Kidney epithelial cell (primary cell): ENCODE results near the gene MUC2. TPM values are rescaled to one million over a fixed set of nuclear protein-coding genes. Genes with fewer than 3 reads are reported as not detected.

ENCODE experiments used
- DNase-seq: peaks from one replicate; pipeline ENCODE4 v3.0.0-alpha.2; 2010; ENCODE audit warnings: low read depth
- H3K27me3 ChIP-seq: 2 replicates; pipeline ENCODE4 v1.6.0; 2011; ENCODE audit warnings: low read length; ENCODE audit not compliant: control insufficient read depth, insufficient read depth
- H3K36me3 ChIP-seq: 2 replicates; pipeline ENCODE4 v1.5.1; 2011; ENCODE audit warnings: low read length; ENCODE audit not compliant: control insufficient read depth, insufficient read depth
- H3K4me3 ChIP-seq: 2 replicates; pipeline ENCODE4 v1.5.1; 2011; ENCODE audit warnings: low read depth, mild to moderate bottlenecking, control low read depth, low read length
- total RNA-seq: library from RNA; depleted of rRNA; stranded (reverse); fragments of >200 nt; gene quantifications from 2 replicates; pipeline ENCODE4 v1.2.3, GENCODE V29; 2015
- TF ChIP-seq, protein P1 (sequence below): IDR thresholded peaks from 2 replicates; pipeline ENCODE4 v1.5.1; 2011; ENCODE audit warnings: mild to moderate bottlenecking, moderate library complexity, low read length, control low read depth, inconsistent platforms; ENCODE audit not compliant: insufficient read depth, poor library complexity, severe bottlenecking

MUC2 gene
- total RNA-seq, 1 donor from 2014 or later = not detected

DNA sequence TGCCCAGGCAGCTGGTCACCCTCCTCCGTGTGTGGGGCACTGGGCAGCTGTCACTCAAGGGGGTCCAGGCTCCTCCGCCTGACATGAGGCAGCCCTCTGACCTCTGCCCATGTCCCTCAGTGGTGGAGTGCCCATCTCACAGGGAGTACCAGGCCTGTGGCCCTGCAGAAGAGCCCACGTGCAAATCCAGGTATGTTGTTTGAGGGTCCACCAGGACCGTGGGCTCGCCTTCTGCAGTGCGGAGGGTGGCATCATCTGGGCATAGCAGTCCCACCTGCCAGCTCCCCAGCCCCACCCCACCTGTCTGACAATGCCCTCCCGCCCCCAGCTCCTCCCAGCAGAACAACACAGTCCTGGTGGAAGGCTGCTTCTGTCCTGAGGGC, 30.5 kb downstream of the MUC2 start:
- TF ChIP-seq, protein P1, sequence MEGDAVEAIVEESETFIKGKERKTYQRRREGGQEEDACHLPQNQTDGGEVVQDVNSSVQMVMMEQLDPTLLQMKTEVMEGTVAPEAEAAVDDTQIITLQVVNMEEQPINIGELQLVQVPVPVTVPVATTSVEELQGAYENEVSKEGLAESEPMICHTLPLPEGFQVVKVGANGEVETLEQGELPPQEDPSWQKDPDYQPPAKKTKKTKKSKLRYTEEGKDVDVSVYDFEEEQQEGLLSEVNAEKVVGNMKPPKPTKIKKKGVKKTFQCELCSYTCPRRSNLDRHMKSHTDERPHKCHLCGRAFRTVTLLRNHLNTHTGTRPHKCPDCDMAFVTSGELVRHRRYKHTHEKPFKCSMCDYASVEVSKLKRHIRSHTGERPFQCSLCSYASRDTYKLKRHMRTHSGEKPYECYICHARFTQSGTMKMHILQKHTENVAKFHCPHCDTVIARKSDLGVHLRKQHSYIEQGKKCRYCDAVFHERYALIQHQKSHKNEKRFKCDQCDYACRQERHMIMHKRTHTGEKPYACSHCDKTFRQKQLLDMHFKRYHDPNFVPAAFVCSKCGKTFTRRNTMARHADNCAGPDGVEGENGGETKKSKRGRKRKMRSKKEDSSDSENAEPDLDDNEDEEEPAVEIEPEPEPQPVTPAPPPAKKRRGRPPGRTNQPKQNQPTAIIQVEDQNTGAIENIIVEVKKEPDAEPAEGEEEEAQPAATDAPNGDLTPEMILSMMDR = no peak
- DNase-seq = no peak

DNA sequence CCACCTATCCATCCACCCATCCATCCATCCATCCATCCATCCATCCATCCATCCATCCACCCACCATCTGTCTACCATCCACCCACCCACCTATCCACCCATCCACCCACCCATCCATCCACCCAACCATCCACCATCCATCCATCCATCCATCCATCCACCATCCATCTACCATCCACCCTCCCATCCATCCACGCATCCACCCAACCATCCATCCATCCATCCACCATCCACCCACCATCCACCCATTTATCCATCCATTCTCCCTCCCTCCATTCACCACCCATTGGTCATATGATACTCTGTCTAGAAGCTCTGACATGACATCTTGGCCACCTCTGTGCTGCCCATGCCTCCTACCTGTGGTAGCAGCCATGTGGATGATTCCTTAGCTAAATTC, 31.7 kb downstream of the MUC2 start:
- no peak for DNase-seq
- H3K4me3 ChIP-seq = no peak overlapping the region
- no peaks in the 10 kb centered on the region for H3K36me3 ChIP-seq
- TF ChIP-seq, protein P1 = no peak
- peaks cover 2% of the 10 kb centered on the region for H3K27me3 ChIP-seq

More for the DNA sequence above, 30.5 kb downstream of the MUC2 start:
- Histone ChIP-seq H3K4me3 (no peak overlapping the region), H3K27me3 (peaks cover 2% of the 10 kb centered on the region), H3K36me3 (no peaks in the 10 kb centered on the region)

DNA sequence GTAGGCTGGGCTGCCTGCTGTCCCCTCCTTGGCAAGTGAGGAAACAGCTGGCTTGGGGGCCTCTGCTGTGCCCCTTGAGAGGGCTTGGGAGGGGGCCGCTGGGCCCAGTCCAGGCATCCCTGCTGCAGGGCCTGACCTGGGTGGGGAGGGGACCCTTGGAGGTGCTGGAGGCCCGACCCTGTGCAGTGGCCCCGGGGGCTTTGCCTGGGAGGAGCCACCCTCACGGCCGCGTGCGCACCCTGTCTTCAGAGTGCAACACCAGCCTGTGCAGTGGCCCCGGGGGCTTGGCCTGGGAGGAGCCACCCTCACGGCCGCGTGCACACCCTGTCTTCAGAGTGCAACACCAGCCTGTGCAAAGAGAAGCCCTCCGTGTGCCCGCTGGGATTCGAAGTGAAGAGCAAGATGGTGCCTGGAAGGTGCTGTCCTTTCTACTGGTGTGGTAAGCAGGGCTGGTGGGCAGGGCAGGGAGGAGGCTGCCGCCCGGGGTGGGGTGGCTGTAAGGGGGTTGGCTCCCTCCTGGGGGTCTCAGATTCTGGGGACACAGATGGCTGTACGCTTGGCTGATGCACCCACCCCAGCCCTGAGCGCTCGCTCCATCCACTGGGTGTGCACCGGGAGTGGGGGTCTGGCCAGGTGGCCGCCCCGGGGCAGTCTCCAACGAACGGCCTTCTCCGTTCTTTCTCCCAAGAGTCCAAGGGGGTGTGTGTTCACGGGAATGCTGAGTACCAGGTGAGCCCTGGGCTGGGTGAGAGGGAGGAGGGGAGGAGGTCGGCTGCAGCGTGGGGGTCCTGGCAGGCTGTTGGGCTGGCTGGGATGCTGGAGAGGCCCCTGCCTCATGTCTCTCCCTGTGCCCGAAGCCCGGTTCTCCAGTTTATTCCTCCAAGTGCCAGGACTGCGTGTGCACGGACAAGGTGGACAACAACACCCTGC, 32.9 kb downstream of the MUC2 start:
- no peak for DNase-seq
- Histone ChIP-seq H3K36me3 (no peaks in the 10 kb centered on the region), H3K4me3 (no peak overlapping the region), H3K27me3 (peaks cover 2% of the 10 kb centered on the region)
- TF ChIP-seq, protein P1 = no peak

DNA sequence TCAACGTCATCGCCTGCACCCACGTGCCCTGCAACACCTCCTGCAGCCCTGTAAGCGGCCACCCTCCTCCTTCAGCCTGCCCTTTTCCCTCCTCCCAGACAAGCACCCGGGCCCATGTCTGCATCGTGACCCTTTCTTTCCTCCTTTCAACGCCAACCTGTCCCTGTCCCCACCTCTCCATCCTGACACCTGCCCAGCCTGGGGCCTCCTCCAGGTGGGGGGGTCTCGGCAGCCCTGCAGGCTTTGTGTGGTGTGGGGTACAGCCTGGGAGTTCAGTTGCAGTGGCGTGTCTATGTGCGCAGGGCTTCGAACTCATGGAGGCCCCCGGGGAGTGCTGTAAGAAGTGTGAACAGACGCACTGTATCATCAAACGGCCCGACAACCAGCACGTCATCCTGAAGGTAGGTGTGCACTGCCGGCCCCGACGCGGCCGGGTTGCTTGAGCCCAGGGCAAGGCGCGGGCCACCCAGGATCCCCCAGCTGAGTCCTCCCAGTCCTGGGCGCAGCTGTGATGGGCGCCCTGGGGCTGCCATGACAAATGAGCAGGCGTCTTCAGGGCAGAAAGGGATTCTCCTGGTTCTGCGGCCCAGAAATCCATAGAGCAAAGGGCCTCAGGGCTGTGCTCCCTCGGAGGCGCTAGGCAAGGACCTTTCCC, 33.7 kb downstream of the MUC2 start:
- H3K36me3 ChIP-seq = no peaks in the 10 kb centered on the region
- no peak overlapping the region for H3K4me3 ChIP-seq
- TF ChIP-seq, protein P1 = no peak
- H3K27me3 ChIP-seq = peaks cover 2% of the 10 kb centered on the region
- DNase-seq = no peak

DNA sequence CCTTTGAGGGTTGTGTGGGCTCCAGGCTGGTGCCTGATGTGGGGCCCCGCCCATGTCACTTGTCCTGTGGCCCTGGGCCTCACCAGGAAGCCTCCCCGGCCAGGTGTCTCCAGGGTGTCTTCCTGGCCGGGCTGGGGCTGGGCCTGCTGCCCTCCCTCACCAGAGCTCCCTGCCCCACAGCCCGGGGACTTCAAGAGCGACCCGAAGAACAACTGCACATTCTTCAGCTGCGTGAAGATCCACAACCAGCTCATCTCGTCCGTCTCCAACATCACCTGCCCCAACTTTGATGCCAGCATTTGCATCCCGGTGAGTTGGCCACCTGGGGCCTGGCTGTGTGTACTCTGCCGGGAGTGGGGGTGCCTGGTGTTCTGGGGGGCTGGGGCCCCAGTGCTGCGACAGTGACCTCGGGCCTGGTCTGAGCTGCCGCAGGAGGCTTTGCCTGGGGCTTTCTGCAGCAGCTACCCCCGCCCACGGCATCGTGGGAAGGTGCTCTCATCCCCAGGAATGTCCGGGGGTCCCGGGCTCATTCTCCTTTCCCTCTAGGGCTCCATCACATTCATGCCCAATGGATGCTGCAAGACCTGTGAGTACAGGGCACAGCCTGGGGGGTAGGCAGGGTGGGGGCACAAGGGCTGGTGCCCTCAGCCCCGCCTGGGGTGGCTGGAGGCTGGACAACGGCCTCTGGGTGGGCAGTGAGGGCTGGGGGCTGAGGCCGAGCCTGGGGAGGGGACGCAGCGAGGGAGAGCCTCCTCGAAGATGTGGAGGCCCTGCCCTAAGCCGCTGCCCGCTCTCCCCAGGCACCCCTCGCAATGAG, 34.6 kb downstream of the MUC2 start:
- TF ChIP-seq, protein P1 = no peak
- Histone ChIP-seq H3K27me3 (peaks cover 2% of the 10 kb centered on the region), H3K4me3 (no peak overlapping the region), H3K36me3 (no peaks in the 10 kb centered on the region)
- DNase-seq = no peak
